Measurements from ENCODE around the gene PDCD2L.
"Not testable (repeated sequence)": the region's sequence is repeated elsewhere in the genome, so short reads cannot be mapped to it uniquely, and the experiment has no call there.

Gene PDCD2L

GRCh38 chr19:34411216-34411615, 7.0 kb downstream of the PDCD2L start:
- DNase-seq = no peak

- no peak for DNase-seq
These were observed 11.9 kb downstream of the PDCD2L start for GRCh38 chr19:34416021-34416545.

GRCh38 chr19:34418300-34418699, 14.1 kb downstream of the PDCD2L start:
- no peak for DNase-seq

- no peak for DNase-seq
These were observed 22.0 kb downstream of the PDCD2L start for GRCh38 chr19:34426096-34426661.

- DNase-seq = peak in 21 of 58 donors; percentile 5 to 71 (median 42)
These were observed 24.5 kb downstream of the PDCD2L start for GRCh38 chr19:34428549-34429285.

GRCh38 chr19:34429553-34429952, 25.4 kb downstream of the PDCD2L start:
- no peak for DNase-seq

- no peak for DNase-seq
These were observed 26.8 kb downstream of the PDCD2L start for GRCh38 chr19:34430738-34431625.

- DNase-seq = no peak
These were observed 27.6 kb downstream of the PDCD2L start for GRCh38 chr19:34431681-34432402.

GRCh38 chr19:34432797-34433196, 28.6 kb downstream of the PDCD2L start:
- no peak for DNase-seq

- no peak for DNase-seq
These were observed 32.5 kb downstream of the PDCD2L start for GRCh38 chr19:34436716-34437115.

GRCh38 chr19:34448191-34448590, 44.0 kb downstream of the PDCD2L start:
- DNase-seq = no peak

- no peak for DNase-seq
These were observed 48.5 kb downstream of the PDCD2L start for GRCh38 chr19:34452723-34453122.

GRCh38 chr19:34454091-34454490, 49.9 kb downstream of the PDCD2L start:
- no peak for DNase-seq

GRCh38 chr19:34454685-34455084, 50.5 kb downstream of the PDCD2L start:
- no peak for DNase-seq

GRCh38 chr19:34455783-34456480, 51.7 kb downstream of the PDCD2L start:
- DNase-seq = not testable (repeated sequence)

- DNase-seq = no peak
These were observed 53.2 kb downstream of the PDCD2L start for GRCh38 chr19:34457446-34457845.

- DNase-seq = no peak
These were observed 54.5 kb downstream of the PDCD2L start for GRCh38 chr19:34458677-34459076.

GRCh38 chr19:34459614-34460013, 55.4 kb downstream of the PDCD2L start:
- DNase-seq = no peak

GRCh38 chr19:34461375-34462100, 57.3 kb downstream of the PDCD2L start:
- DNase-seq = no peak

- DNase-seq = not testable (repeated sequence)
These were observed 60.6 kb downstream of the PDCD2L start for GRCh38 chr19:34464785-34465184.
